Measurements from ENCODE around the gene THPO. TPM values are rescaled to one million over a fixed set of nuclear protein-coding genes. Genes with fewer than 3 reads are reported as not detected.

Gene THPO
- polyA plus RNA-seq, 1 donor from 2014 or later = 0.59 TPM

GRCh38 chr3:184347321-184348056 lies 30.5 kb downstream of the THPO start:
- H3K27ac ChIP-seq (ENCODE audit: low read length) = no peak overlapping the region
- no peaks in the 10 kb centered on the region for H4K20me1 ChIP-seq (ENCODE audit: insufficient read depth)
- no peaks in the 10 kb centered on the region for H3K9me2 ChIP-seq (ENCODE audit: insufficient read depth, low read length)
- no peak overlapping the region for H3K9ac ChIP-seq (ENCODE audit: low read length)
- H3K4me2 ChIP-seq (ENCODE audit: low read length) = no peak overlapping the region
- H3K27me3 ChIP-seq (ENCODE audit: insufficient read depth, low read depth, low read length) = no peaks in the 10 kb centered on the region
- H2AFZ ChIP-seq (ENCODE audit: low read depth, low read length) = no peak overlapping the region
- no peak overlapping the region for H3K4me3 ChIP-seq (ENCODE audit: low read length)
- H3K79me2 ChIP-seq (replicated peaks; ENCODE audit: insufficient read depth, low read length) = no peaks in the 10 kb centered on the region
- H3K9me3 ChIP-seq (ENCODE audit: low read length) = no peaks in the 10 kb centered on the region
- H3F3A ChIP-seq (ENCODE audit: insufficient read depth, low read length, poor library complexity, severe bottlenecking) = no peaks in the 10 kb centered on the region
- TF ChIP-seq, protein P1, sequence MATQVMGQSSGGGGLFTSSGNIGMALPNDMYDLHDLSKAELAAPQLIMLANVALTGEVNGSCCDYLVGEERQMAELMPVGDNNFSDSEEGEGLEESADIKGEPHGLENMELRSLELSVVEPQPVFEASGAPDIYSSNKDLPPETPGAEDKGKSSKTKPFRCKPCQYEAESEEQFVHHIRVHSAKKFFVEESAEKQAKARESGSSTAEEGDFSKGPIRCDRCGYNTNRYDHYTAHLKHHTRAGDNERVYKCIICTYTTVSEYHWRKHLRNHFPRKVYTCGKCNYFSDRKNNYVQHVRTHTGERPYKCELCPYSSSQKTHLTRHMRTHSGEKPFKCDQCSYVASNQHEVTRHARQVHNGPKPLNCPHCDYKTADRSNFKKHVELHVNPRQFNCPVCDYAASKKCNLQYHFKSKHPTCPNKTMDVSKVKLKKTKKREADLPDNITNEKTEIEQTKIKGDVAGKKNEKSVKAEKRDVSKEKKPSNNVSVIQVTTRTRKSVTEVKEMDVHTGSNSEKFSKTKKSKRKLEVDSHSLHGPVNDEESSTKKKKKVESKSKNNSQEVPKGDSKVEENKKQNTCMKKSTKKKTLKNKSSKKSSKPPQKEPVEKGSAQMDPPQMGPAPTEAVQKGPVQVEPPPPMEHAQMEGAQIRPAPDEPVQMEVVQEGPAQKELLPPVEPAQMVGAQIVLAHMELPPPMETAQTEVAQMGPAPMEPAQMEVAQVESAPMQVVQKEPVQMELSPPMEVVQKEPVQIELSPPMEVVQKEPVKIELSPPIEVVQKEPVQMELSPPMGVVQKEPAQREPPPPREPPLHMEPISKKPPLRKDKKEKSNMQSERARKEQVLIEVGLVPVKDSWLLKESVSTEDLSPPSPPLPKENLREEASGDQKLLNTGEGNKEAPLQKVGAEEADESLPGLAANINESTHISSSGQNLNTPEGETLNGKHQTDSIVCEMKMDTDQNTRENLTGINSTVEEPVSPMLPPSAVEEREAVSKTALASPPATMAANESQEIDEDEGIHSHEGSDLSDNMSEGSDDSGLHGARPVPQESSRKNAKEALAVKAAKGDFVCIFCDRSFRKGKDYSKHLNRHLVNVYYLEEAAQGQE (IDR thresholded peaks at IDR 0.05; ENCODE audit: borderline replicate concordance) = no peak
- TF ChIP-seq MXI1 (conservative IDR thresholded peaks at IDR 0.05; ENCODE audit: poor library complexity, severe bottlenecking) = no peak
- TF ChIP-seq SMC3 (conservative IDR thresholded peaks at IDR 0.05; ENCODE audit: poor library complexity) = no peak
- no peak for TF ChIP-seq RAD21 (conservative IDR thresholded peaks at IDR 0.05)
- TF ChIP-seq EP300 (conservative IDR thresholded peaks at IDR 0.05; ENCODE audit: poor library complexity, severe bottlenecking) = no peak
- TF ChIP-seq EZH2 (IDR thresholded peaks at IDR 0.05; ENCODE audit: borderline replicate concordance, insufficient read depth, low read length, poor library complexity, severe bottlenecking) = no peak
- no peak for TF ChIP-seq POLR2AphosphoS5 (IDR thresholded peaks at IDR 0.05)
- H3K36me3 ChIP-seq (ENCODE audit: insufficient read depth, low read length) = no peaks in the 10 kb centered on the region

GRCh38 chr3:184346480-184347190 lies 31.4 kb downstream of the THPO start:
- no peak overlapping the region for H3K4me2 ChIP-seq (ENCODE audit: low read length)
- H4K20me1 ChIP-seq (ENCODE audit: insufficient read depth) = no peaks in the 10 kb centered on the region
- H3K9ac ChIP-seq (ENCODE audit: low read length) = no peak overlapping the region
- H3K79me2 ChIP-seq (replicated peaks; ENCODE audit: insufficient read depth, low read length) = no peaks in the 10 kb centered on the region
- H3K9me2 ChIP-seq (ENCODE audit: insufficient read depth, low read length) = no peaks in the 10 kb centered on the region
- no peak overlapping the region for H3K4me3 ChIP-seq (ENCODE audit: low read length)
- H3K27me3 ChIP-seq (ENCODE audit: insufficient read depth, low read depth, low read length) = no peaks in the 10 kb centered on the region
- H3K9me3 ChIP-seq (ENCODE audit: low read length) = no peaks in the 10 kb centered on the region
- no peak overlapping the region for H2AFZ ChIP-seq (ENCODE audit: low read depth, low read length)
- H3F3A ChIP-seq (ENCODE audit: insufficient read depth, low read length, poor library complexity, severe bottlenecking) = no peaks in the 10 kb centered on the region
- no peak overlapping the region for H3K27ac ChIP-seq (ENCODE audit: low read length)
- H3K36me3 ChIP-seq (ENCODE audit: insufficient read depth, low read length) = no peaks in the 10 kb centered on the region
- no peak for TF ChIP-seq EZH2 (IDR thresholded peaks at IDR 0.05; ENCODE audit: borderline replicate concordance, insufficient read depth, low read length, poor library complexity, severe bottlenecking)
- no peak for TF ChIP-seq TAF1 (IDR thresholded peaks at IDR 0.05; ENCODE audit: low read depth)
- no peak for TF ChIP-seq RAD21 (conservative IDR thresholded peaks at IDR 0.05)
- TF ChIP-seq, protein P1 (IDR thresholded peaks at IDR 0.05; ENCODE audit: borderline replicate concordance) = no peak
- TF ChIP-seq EP300 (conservative IDR thresholded peaks at IDR 0.05; ENCODE audit: poor library complexity, severe bottlenecking) = no peak
- no peak for TF ChIP-seq MXI1 (conservative IDR thresholded peaks at IDR 0.05; ENCODE audit: poor library complexity, severe bottlenecking)
- TF ChIP-seq POLR2AphosphoS5 (IDR thresholded peaks at IDR 0.05) = no peak
- no peak for TF ChIP-seq CTCF (IDR thresholded peaks at IDR 0.05; ENCODE audit: poor library complexity, severe bottlenecking)
- no peak for TF ChIP-seq SMC3 (conservative IDR thresholded peaks at IDR 0.05; ENCODE audit: poor library complexity)
